ENCODE measurements around the gene TSC1.

TSC1 gene

GRCh38 chr9:132857616-132858342, 86.6 kb downstream of the TSC1 start:
- no peak for DNase-seq

GRCh38 chr9:132857031-132857430, 87.4 kb downstream of the TSC1 start:
- DNase-seq, result no peak

GRCh38 chr9:132855904-132856303, 88.5 kb downstream of the TSC1 start:
- no peak for DNase-seq

GRCh38 chr9:132854832-132855231, 89.6 kb downstream of the TSC1 start:
- DNase-seq, result no peak

- DNase-seq, result no peak
Observed at GRCh38 chr9:132853482-132853881, 90.9 kb downstream of the TSC1 start.

- no peak for DNase-seq
Observed at GRCh38 chr9:132849185-132849706, 95.2 kb downstream of the TSC1 start.

GRCh38 chr9:132846918-132847515, 97.4 kb downstream of the TSC1 start:
- DNase-seq, result no peak

- DNase-seq, result no peak
Observed at GRCh38 chr9:132846109-132846917, 98.1 kb downstream of the TSC1 start.

- DNase-seq, result no peak
Observed at GRCh38 chr9:132842124-132843044, 102.0 kb downstream of the TSC1 start.
